Psoas muscle (tissue), 8 donors: ENCODE results near the gene SP1. TPM values are rescaled to one million over a fixed set of nuclear protein-coding genes. Genes with fewer than 3 reads are reported as not detected.
A peak's percentile ranks its signal among the peaks of the same experiment; 100 is the strongest.

ENCODE experiments used
- ATAC-seq, 4 donors: fragments of 200-7000 bp; cut with Tn5 transposase; one replicate each; pipeline ENCODE4 v1.9.1; 2020; ENCODE audit warnings: moderate library complexity in 3 of 4, mild to moderate bottlenecking in 2 of 4
- DNase-seq, 2 donors: peaks; one replicate each; pipeline ENCODE4 v3.0.0-alpha.2; 2020
- H3K27ac ChIP-seq: fragments of 200-600 bp; one replicate; pipeline ENCODE4 v1.8.0; 2022
- H3K27me3 ChIP-seq, 3 donors: fragments of 200-600 bp in 1 of 3; one replicate each; pipeline versions ENCODE4 v1.6.1 to v1.8.0; 2013 to 2022; ENCODE audit warnings: low read length in 2 of 3, mild to moderate bottlenecking in 2 of 3, moderate library complexity in 1 of 3; ENCODE audit not compliant: insufficient read depth in 3 of 3
- H3K36me3 ChIP-seq, 2 donors: fragments of 200-600 bp in 1 of 2; one replicate each; pipeline versions ENCODE4 v1.6.1 to v1.8.0; 2013 to 2022; ENCODE audit warnings: low read depth in 1 of 2, mild to moderate bottlenecking in 1 of 2, moderate library complexity in 1 of 2; ENCODE audit not compliant: insufficient read depth in 1 of 2
- H3K4me1 ChIP-seq: fragments of 200-600 bp; one replicate; pipeline ENCODE4 v1.8.0; 2022
- H3K4me3 ChIP-seq: fragments of 200-600 bp; one replicate; pipeline ENCODE4 v1.8.0; 2022; ENCODE audit warnings: mild to moderate bottlenecking
- H3K9me3 ChIP-seq: fragments of 200-600 bp; one replicate; pipeline ENCODE4 v1.8.0; 2022
- CTCF ChIP-seq: fragments of 200-600 bp; IDR thresholded peaks from one replicate; pipeline ENCODE4 v1.8.0; 2022; ENCODE audit warnings: antibody characterized with exemption
- WGBS, 3 donors: extraction: QIAGEN DNeasy Blood & Tissue Kit; methylation state at CpG; one replicate each; pipeline versions ENCODE4 v1.1.6 to v1.1.7; 2013; 5-methylcytosine and 5-hydroxymethylcytosine counted together
- intact Hi-C, 2 donors: fragments of 100-400 bp; cut with DNase I; formaldehyde crosslinking; loops; one replicate each; pipeline versions ENCODE4 v1.11.0 to v1.14.2; 2022
- polyA plus RNA-seq, 3 donors: library from polyadenylated mRNA; stranded (reverse); fragments of 200-250 nt; gene quantifications; one replicate each; pipeline ENCODE4 v1.2.3, GENCODE V29; 2013
- total RNA-seq, 4 donors: library from RNA; stranded (reverse); fragmentation: NEBNext Ultra II Directional in 2 of 4; extraction: Animal tissue kit (Norgen Biotek cat#: 25700) in 2 of 4; gene quantifications; one replicate each; pipeline versions ENCODE4 v1.2.1 to v1.2.4, GENCODE V29; 2021 to 2023
- donor health status: healthy with polysubstance abuse.
- donor health status: DM: no; HTN: no; CAD: no; lungs with moderate emphysema.
- donor health status: Bipolar disorder and iron deficiency.
- donor health status: healthy.
- donor health status: DM: yes; HTN: yes; CAD: no.
- donor health status: DM: no; HTN: no; CAD: no.
- donor health status: DM: no; HTN: no; CAD: no.
- donor health status: DM: yes; HTN: yes; CAD: no.

SP1 gene
- total and polyA plus RNA-seq, 7 donors = 10.2 to 48.0 (median 39.0) TPM

DNA sequence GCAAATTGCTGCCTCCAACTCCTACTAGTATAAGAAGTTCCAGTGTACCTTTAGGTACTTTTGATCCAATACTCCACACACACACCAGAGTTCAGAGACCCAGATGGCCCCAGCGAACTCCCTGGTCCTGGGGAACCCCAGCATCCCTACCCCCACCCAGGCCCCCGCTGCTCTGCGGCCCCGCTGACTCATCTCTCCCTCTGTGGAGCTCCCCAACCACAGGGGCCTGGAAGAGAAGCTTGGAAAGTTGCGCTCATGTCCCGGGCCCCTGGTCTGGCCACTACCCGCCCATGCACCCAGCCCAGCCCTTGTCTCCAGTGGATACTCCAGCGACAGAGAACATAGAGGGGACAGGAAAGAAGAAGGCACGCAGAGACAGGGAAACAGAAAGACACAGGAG lies 39.6 kb upstream of the SP1 start:
- H3K36me3 ChIP-seq = no peaks in the 10 kb centered on the region
- H3K9me3 ChIP-seq = no peaks in the 10 kb centered on the region
- WGBS, 3 donors = 80 to 88% (median 86%) methylated on average over 9 of the region's 9 CpGs
- ATAC-seq = no peak
- TF ChIP-seq CTCF = no peak
- intact Hi-C loops = loop anchor here in 1 of 2 donors (10.0 kb wide), 1 partner anchor 334 kb away; the partner anchor contains the start of gene ATP5MC2
- peak in 1 of 2 donors; percentile 26 for DNase-seq
- H3K27me3 ChIP-seq = peaks cover 0 to 22% (median 6%) of the 10 kb centered on the region in 3 donors
- no peak overlapping the region for H3K27ac ChIP-seq
- H3K4me1 ChIP-seq = peaks cover 4% of the 10 kb centered on the region
- no peak overlapping the region for H3K4me3 ChIP-seq

GRCh38 chr12:53343449-53343848 lies 36.5 kb upstream of the SP1 start:
- no peaks in the 10 kb centered on the region for H3K9me3 ChIP-seq
- intact Hi-C loops = loop anchor here in 1 of 2 donors (10.0 kb wide), 1 partner anchor 331 kb away; the partner anchor contains the start of gene ATP5MC2
- ATAC-seq (no peak), DNase-seq (no peak)
- 59 to 72% (median 63%) methylated on average over 3 of the region's 3 CpGs for WGBS, 3 donors
- no peak for TF ChIP-seq CTCF
- H3K36me3 ChIP-seq = no peaks in the 10 kb centered on the region
- no peak overlapping the region for H3K27ac ChIP-seq
- H3K27me3 ChIP-seq = peaks cover 0 to 3% (median under 1%) of the 10 kb centered on the region in 3 donors
- peaks cover 4% of the 10 kb centered on the region for H3K4me1 ChIP-seq
- H3K4me3 ChIP-seq = no peak overlapping the region

- Histone ChIP-seq H3K36me3 (no peaks in the 10 kb centered on the region), H3K9me3 (no peaks in the 10 kb centered on the region), H3K4me3 (no peak overlapping the region), H3K27me3 (no peaks in the 10 kb centered on the region), H3K4me1 (peaks cover 4% of the 10 kb centered on the region), H3K27ac (no peak overlapping the region)
- intact Hi-C loops = loop anchor here in 1 of 2 donors (2.0 to 10.0 kb wide), 2 partner anchors 17 to 331 kb away; partner anchors contain the start of gene ATP5MC2
- DNase-seq = no peak
- ATAC-seq = no peak
- 95 to 99% (median 96%) methylated on average over 4 of the region's 4 CpGs for WGBS, 3 donors
- no peak for TF ChIP-seq CTCF
These were observed 36.0 kb upstream of the SP1 start for GRCh38 chr12:53343969-53344368.

GRCh38 chr12:53344487-53344823 lies 35.5 kb upstream of the SP1 start:
- Histone ChIP-seq H3K4me1 (peaks cover 4% of the 10 kb centered on the region), H3K27me3 (no peaks in the 10 kb centered on the region), H3K36me3 (no peaks in the 10 kb centered on the region), H3K9me3 (no peaks in the 10 kb centered on the region), H3K4me3 (peak overlapping the region; percentile 70), H3K27ac (peak overlapping the region; percentile 61)
- intact Hi-C loops = loop anchor here in 1 of 2 donors (2.0 to 10.0 kb wide), 2 partner anchors 18 to 330 kb away; partner anchors contain the start of gene ATP5MC2
- no peak for ATAC-seq
- 4 to 7% (median 6%) methylated on average over 13 to 19 of the region's 19 CpGs for WGBS, 3 donors
- no peak for DNase-seq
- no peak for TF ChIP-seq CTCF
